HCT116 (cell line): ENCODE results near the gene WWTR1. TPM values are rescaled to one million over a fixed set of nuclear protein-coding genes. Genes with fewer than 3 reads are reported as not detected.

Experiments used
- ATAC-seq: fragments of 200-7000 bp; cut with Tn5 transposase; 2 replicates; pipeline ENCODE4 v1.9.1; 2020; ENCODE audit warnings: mild to moderate bottlenecking, moderate library complexity
- BruUV-seq: library from RNA; stranded (reverse); fragments of 400-500 nt; replicated peaks from 2 replicates; lab custom pipeline; 2021; lab: Mats Ljungman, UMichigan
- CTCF ChIA-PET: fragments of 300-600 bp; sonication (Branson Sonifier 250); formaldehyde crosslinking; loops from one replicate; lab custom pipeline; 2021; ENCODE audit warnings: antibody characterized with exemption; lab: Charles Lee
- POLR2A ChIA-PET: fragments of 300-600, 350-600 bp; sonication (Branson Sonifier 250); formaldehyde crosslinking; loops from one replicate; lab custom pipeline; 2021; ENCODE audit warnings: antibody characterized with exemption; lab: Charles Lee
- RAD21 ChIA-PET, 2 experiments: fragments of 300-600 bp; sonication (Branson Sonifier 250); formaldehyde crosslinking; loops; one replicate each; lab custom pipeline; 2023; ENCODE audit warnings: low total read pairs in 2 of 2; ENCODE audit not compliant: uncharacterized antibody in 2 of 2, unreplicated experiment in 2 of 2, low non-redundant PET in 1 of 2; lab: Charles Lee
- DNase-seq: peaks from one replicate; pipeline ENCODE4 v3.0.0-alpha.2; 2010; ENCODE audit warnings: low read depth, low spot score
- H2AFZ ChIP-seq: fragments of 200-600 bp; shearing (Covaris generic), sonication (generic); 2 replicates; pipeline ENCODE4 v1.6.1; 2017; ENCODE audit warnings: low read depth, mixed run types, mixed read lengths, antibody characterized with exemption, low read length; ENCODE audit not compliant: poor library complexity, severe bottlenecking
- H3K27ac ChIP-seq: 2 replicates; pipeline ENCODE4 v1.5.1; 2012; ENCODE audit warnings: low read depth, low read length
- H3K27me3 ChIP-seq: fragments of 200-600 bp; sonication (generic); 2 replicates; pipeline ENCODE4 v1.6.1; 2016; ENCODE audit warnings: mixed run types, low read length, mixed read lengths; ENCODE audit not compliant: insufficient read depth
- H3K36me3 ChIP-seq, 2 experiments: fragments of 200-500 bp in 1 of 2; fragments of 200-600 bp in 1 of 2; sonication (Bioruptor generic) in 1 of 2; sonication (generic) in 1 of 2; 2 replicates each; pipeline versions ENCODE4 v1.5.1 to v1.6.1; 2014 to 2016; ENCODE audit warnings: low read length in 2 of 2, inconsistent platforms in 1 of 2, mixed read lengths in 1 of 2, mixed run types in 1 of 2; ENCODE audit not compliant: insufficient read depth in 2 of 2, control insufficient read depth in 1 of 2
- H3K4me1 ChIP-seq, 2 experiments: fragments of 200-600 bp in 1 of 2; sonication (generic) in 1 of 2; 2 replicates each; pipeline versions ENCODE4 v1.5.1 to v1.6.1; 2012 to 2017; ENCODE audit warnings: low read length in 2 of 2, inconsistent platforms in 1 of 2, mild to moderate bottlenecking in 1 of 2, mixed read lengths in 1 of 2, mixed run types in 1 of 2, moderate library complexity in 1 of 2; ENCODE audit not compliant: insufficient read depth in 2 of 2, control insufficient read depth in 1 of 2
- H3K4me2 ChIP-seq: fragments of 200-600 bp; sonication (generic); 2 replicates; pipeline ENCODE4 v1.6.1; 2017; ENCODE audit warnings: mixed run types, low read length, mixed read lengths
- H3K4me3 ChIP-seq, 2 experiments: fragments of 200-600 bp in 1 of 2; sonication (generic) in 1 of 2; replicated peaks in 1 of 2; 2 replicates each; pipeline ENCODE4 v1.5.1; 2011 to 2016; ENCODE audit warnings: low read length in 2 of 2, control low read depth in 1 of 2, low read depth in 1 of 2, mild to moderate bottlenecking in 1 of 2, mixed read lengths in 1 of 2, mixed run types in 1 of 2
- H3K79me2 ChIP-seq: fragments of 200-600 bp; sonication (generic); 2 replicates; pipeline ENCODE4 v1.6.1; 2017; ENCODE audit warnings: mild to moderate bottlenecking, mixed run types, low read length, moderate library complexity, mixed read lengths; ENCODE audit not compliant: insufficient read depth
- H3K9ac ChIP-seq: fragments of 200-600 bp; sonication (generic); 2 replicates; pipeline ENCODE4 v1.6.1; 2016; ENCODE audit warnings: low read length, mixed read lengths
- H3K9me2 ChIP-seq: fragments of 200-600 bp; sonication (generic), shearing (Covaris generic); 2 replicates; pipeline ENCODE4 v1.6.1; 2017; ENCODE audit warnings: mixed run types, mild to moderate bottlenecking, moderate library complexity; ENCODE audit not compliant: insufficient read depth
- H3K9me3 ChIP-seq, 2 experiments: fragments of 200-500 bp in 1 of 2; fragments of 200-600 bp in 1 of 2; sonication (Bioruptor generic) in 1 of 2; sonication (generic) in 1 of 2; 2 replicates each; pipeline ENCODE4 v1.6.1; 2014 to 2017; ENCODE audit warnings: low read length in 2 of 2, mixed read lengths in 2 of 2, inconsistent platforms in 1 of 2, low read depth in 1 of 2, mild to moderate bottlenecking in 1 of 2, mixed run types in 1 of 2, moderate library complexity in 1 of 2; ENCODE audit not compliant: control insufficient read depth in 1 of 2, insufficient read depth in 1 of 2
- H4K20me1 ChIP-seq: fragments of 200-600 bp; sonication (generic), shearing (Covaris generic); 2 replicates; pipeline ENCODE4 v1.6.1; 2017; ENCODE audit warnings: mixed run types, mild to moderate bottlenecking, moderate library complexity; ENCODE audit not compliant: insufficient read depth
- EGR1 ChIP-seq: IDR thresholded peaks from 2 replicates; pipeline ENCODE4 v1.6.1; 2012; ENCODE audit warnings: low read depth
- ELF1 ChIP-seq: IDR thresholded peaks from 2 replicates; pipeline ENCODE4 v1.6.1; 2012; ENCODE audit warnings: low read depth, borderline replicate concordance
- EZH2 ChIP-seq: fragments of 200-600 bp; sonication (generic); IDR thresholded peaks from 2 replicates; pipeline ENCODE4 v1.6.1; 2017; ENCODE audit warnings: antibody characterized with exemption, mixed run types
- EZH2phosphoT487 ChIP-seq: fragments of 200-600 bp; IDR thresholded peaks from 2 replicates; pipeline ENCODE4 v1.6.1; 2018; ENCODE audit warnings: antibody characterized with exemption, borderline replicate concordance
- FOSL1 ChIP-seq: IDR thresholded peaks from 2 replicates; pipeline ENCODE4 v1.6.1; 2012; ENCODE audit warnings: low read depth
- JUND ChIP-seq: IDR thresholded peaks from 2 replicates; pipeline ENCODE4 v1.6.1; 2012
- MAX ChIP-seq: IDR thresholded peaks from 2 replicates; pipeline ENCODE4 v1.6.1; 2012
- REST ChIP-seq: IDR thresholded peaks from 2 replicates; pipeline ENCODE4 v1.6.1; 2012; ENCODE audit warnings: low read depth
- SIN3A ChIP-seq: IDR thresholded peaks from 2 replicates; pipeline ENCODE4 v1.6.1; 2012; ENCODE audit warnings: low read depth
- SRF ChIP-seq: IDR thresholded peaks from 2 replicates; pipeline ENCODE4 v1.6.1; 2012; ENCODE audit warnings: low read depth
- TCF7L2 ChIP-seq: IDR thresholded peaks from 2 replicates; pipeline ENCODE4 v1.7.0; 2011; ENCODE audit warnings: borderline replicate concordance, inconsistent platforms; ENCODE audit not compliant: insufficient read depth, insufficient read length; ENCODE audit errors: extremely low read depth
- YY1 ChIP-seq: IDR thresholded peaks from 2 replicates; pipeline ENCODE4 v1.6.1; 2011; ENCODE audit warnings: low read length, low read depth, moderate library complexity, mild to moderate bottlenecking; ENCODE audit not compliant: insufficient replicate concordance; ENCODE audit errors: extremely low read depth
- ZNF274 ChIP-seq: fragments of 200-500 bp; sonication (Bioruptor generic); IDR thresholded peaks from 2 replicates; pipeline ENCODE4 v1.6.1; 2014; ENCODE audit warnings: mild to moderate bottlenecking, low read depth, low read length, inconsistent platforms
- intact Hi-C: fragments of 100-400 bp; cut with micrococcal nuclease; formaldehyde crosslinking; loops from 2 replicates; pipeline ENCODE4 v1.10.0; 2022
- total RNA-seq: library from RNA; stranded (reverse); gene quantifications from one replicate; pipeline ENCODE4 v1.2.1, GENCODE V29; 2021; ENCODE audit not compliant: unreplicated experiment

The WWTR1 gene
- total RNA-seq, 1 experiment from 2014 or later: 46.9 TPM

- intact Hi-C loops: no loop called here
- POLR2A ChIA-PET: no interaction called here
- H3K4me1 ChIP-seq: no peaks in the 10 kb centered on the region
- no peak overlapping the region for H2AFZ ChIP-seq
- CTCF ChIA-PET: interaction anchor here (1.0 kb wide), 1 partner anchor 254 kb away, joined by 3 read pairs; no protein-coding TSS in a partner anchor
- H3K9ac ChIP-seq: no peak overlapping the region
- H3K36me3 ChIP-seq: no peaks in the 10 kb centered on the region
- DNase-seq: no peak
- no peaks in the 10 kb centered on the region for H3K27me3 ChIP-seq
- H3K9me3 ChIP-seq: no peaks in the 10 kb centered on the region
- no TSS peak for BruUV-seq
- no peak overlapping the region for H3K4me3 ChIP-seq
- TF ChIP-seq ELF1 (no peak), EGR1 (no peak), EZH2 (no peak), SIN3A (no peak), EZH2phosphoT487 (no peak), JUND (no peak), YY1 (no peak), MAX (no peak), ZNF274 (no peak), REST (no peak), TCF7L2 (no peak), SRF (no peak), FOSL1 (no peak)
- H3K79me2 ChIP-seq: no peaks in the 10 kb centered on the region
- no peak overlapping the region for H3K27ac ChIP-seq
- no peak overlapping the region for H3K4me2 ChIP-seq
- H4K20me1 ChIP-seq: no peaks in the 10 kb centered on the region
- ATAC-seq: no peak
- H3K9me2 ChIP-seq: no peaks in the 10 kb centered on the region
- RAD21 ChIA-PET: no interaction called here
Observed at GRCh38 chr3:149511040-149511626, 146.7 kb downstream of the WWTR1 start.
